ENCODE measurements around the gene CLPTM1L.
"Not testable (repeated sequence)": the region's sequence is repeated elsewhere in the genome, so short reads cannot be mapped to it uniquely, and the experiment has no call there.

DNA sequence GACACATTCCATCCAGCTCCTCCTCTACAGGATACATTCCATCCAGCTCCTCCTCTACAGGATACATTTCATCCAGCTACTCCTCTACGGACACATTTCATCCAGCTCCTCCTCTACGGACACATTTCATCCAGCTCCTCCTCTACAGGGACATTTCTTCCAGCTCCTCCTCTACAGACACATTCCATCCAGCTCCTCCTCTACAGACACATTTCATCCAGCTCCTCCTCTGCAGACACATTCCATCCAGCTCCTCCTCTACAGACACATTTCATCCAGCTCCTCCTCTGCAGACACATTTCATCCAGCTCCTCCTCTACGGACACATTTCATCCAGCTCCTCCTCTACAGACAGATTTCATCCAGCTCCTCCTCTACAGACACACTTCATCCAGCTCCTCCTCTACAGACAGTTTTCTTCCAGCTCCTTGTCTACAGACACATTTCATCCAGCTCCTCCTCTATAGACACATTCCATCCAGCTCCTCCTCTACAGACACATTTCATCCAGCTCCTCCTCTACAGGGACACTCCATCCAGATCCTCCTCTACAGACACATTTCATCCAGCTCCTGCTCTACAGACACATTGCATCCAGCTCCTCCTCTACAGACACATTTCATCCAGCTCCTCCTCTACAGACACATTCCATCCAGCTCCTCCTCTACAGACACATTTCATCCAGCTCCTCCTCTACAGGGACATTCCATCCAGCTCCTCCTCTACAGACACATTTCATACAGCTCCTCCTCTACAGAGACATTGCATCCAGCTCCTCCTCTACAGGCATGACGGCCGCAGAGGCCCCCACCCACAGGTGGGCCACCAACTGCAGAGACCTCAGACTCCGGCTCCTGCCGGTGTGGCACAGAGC lies 16.4 kb downstream of the CLPTM1L start:
- TF ChIP-seq POLR2AphosphoS5 (IDR thresholded peaks at IDR 0.05); POLR2A (IDR thresholded peaks at IDR 0.05); EP300 (IDR thresholded peaks at IDR 0.05; ENCODE audit: low read depth): not testable (repeated sequence)
- TF ChIP-seq, protein P1, sequence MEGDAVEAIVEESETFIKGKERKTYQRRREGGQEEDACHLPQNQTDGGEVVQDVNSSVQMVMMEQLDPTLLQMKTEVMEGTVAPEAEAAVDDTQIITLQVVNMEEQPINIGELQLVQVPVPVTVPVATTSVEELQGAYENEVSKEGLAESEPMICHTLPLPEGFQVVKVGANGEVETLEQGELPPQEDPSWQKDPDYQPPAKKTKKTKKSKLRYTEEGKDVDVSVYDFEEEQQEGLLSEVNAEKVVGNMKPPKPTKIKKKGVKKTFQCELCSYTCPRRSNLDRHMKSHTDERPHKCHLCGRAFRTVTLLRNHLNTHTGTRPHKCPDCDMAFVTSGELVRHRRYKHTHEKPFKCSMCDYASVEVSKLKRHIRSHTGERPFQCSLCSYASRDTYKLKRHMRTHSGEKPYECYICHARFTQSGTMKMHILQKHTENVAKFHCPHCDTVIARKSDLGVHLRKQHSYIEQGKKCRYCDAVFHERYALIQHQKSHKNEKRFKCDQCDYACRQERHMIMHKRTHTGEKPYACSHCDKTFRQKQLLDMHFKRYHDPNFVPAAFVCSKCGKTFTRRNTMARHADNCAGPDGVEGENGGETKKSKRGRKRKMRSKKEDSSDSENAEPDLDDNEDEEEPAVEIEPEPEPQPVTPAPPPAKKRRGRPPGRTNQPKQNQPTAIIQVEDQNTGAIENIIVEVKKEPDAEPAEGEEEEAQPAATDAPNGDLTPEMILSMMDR (IDR thresholded peaks at IDR 0.05), result not testable (repeated sequence)

All from transverse colon (tissue), 4 donors.